A673 (cell line): Measurements from ENCODE around the gene NR0B2. TPM values are rescaled to one million over a fixed set of nuclear protein-coding genes. Genes with fewer than 3 reads are reported as not detected.
"Not testable (repeated sequence)": the region's sequence is repeated elsewhere in the genome, so short reads cannot be mapped to it uniquely, and the experiment has no call there.

Source experiments
- BruUV-seq: library from RNA; stranded (reverse); fragments of 400-500 nt; replicated peaks from 2 replicates; lab custom pipeline; 2021; lab: Mats Ljungman, UMichigan
- CTCF ChIA-PET: fragments of 300-600 bp; sonication (Branson Sonifier 250); formaldehyde crosslinking; loops from one replicate; lab custom pipeline; 2022; ENCODE audit warnings: antibody characterized with exemption; lab: Charles Lee
- POLR2A ChIA-PET: fragments of 300-600 bp; sonication (Branson Sonifier 250); formaldehyde crosslinking; loops from one replicate; lab custom pipeline; 2022; ENCODE audit warnings: antibody characterized with exemption; ENCODE audit not compliant: low non-redundant PET; lab: Charles Lee
- DNase-seq: peaks from one replicate; pipeline ENCODE4 v3.0.0-alpha.2; 2015; ENCODE audit warnings: low spot score
- H3K27ac ChIP-seq: fragments of 200-600 bp; sonication (generic); 2 replicates; pipeline ENCODE4 v1.5.1; 2016; ENCODE audit warnings: mixed run types, low read depth, mild to moderate bottlenecking, mixed read lengths, antibody characterized with exemption, low read length; ENCODE audit not compliant: poor library complexity, severe bottlenecking
- H3K27me3 ChIP-seq: fragments of 200-600 bp; sonication (generic); replicated peaks from 2 replicates; pipeline ENCODE4 v1.6.1; 2017; ENCODE audit warnings: mixed run types, low read depth, mild to moderate bottlenecking, mixed read lengths, antibody characterized with exemption, low read length; ENCODE audit not compliant: insufficient read depth, poor library complexity
- H3K36me3 ChIP-seq: fragments of 200-600 bp; sonication (generic); 2 replicates; pipeline ENCODE4 v1.6.1; 2016; ENCODE audit warnings: mixed run types, mild to moderate bottlenecking, mixed read lengths, antibody characterized with exemption, low read length; ENCODE audit not compliant: insufficient read depth, poor library complexity, severe bottlenecking
- H3K4me1 ChIP-seq: fragments of 200-600 bp; sonication (generic); 2 replicates; pipeline ENCODE4 v1.6.1; 2017; ENCODE audit warnings: mixed run types, mild to moderate bottlenecking, mixed read lengths, antibody characterized with exemption, low read length; ENCODE audit not compliant: insufficient read depth, poor library complexity, severe bottlenecking
- H3K4me3 ChIP-seq: fragments of 200-600 bp; sonication (generic); 2 replicates; pipeline ENCODE4 v1.5.1; 2016; ENCODE audit warnings: low read depth, mixed run types, mild to moderate bottlenecking, mixed read lengths, low read length; ENCODE audit not compliant: poor library complexity, severe bottlenecking
- H3K9me3 ChIP-seq: fragments of 200-600 bp; sonication (generic); 2 replicates; pipeline ENCODE4 v1.6.1; 2016; ENCODE audit warnings: mixed run types, low read depth, mild to moderate bottlenecking, mixed read lengths, antibody characterized with exemption, low read length; ENCODE audit not compliant: poor library complexity, severe bottlenecking
- CTCF ChIP-seq: fragments of 300-800, 200-600 bp; sonication (generic); conservative IDR thresholded peaks from 2 replicates; pipeline ENCODE4 v1.5.1; 2017; ENCODE audit warnings: low read depth, mild to moderate bottlenecking, antibody characterized with exemption, low read length, moderate library complexity, mixed read lengths
- EZH2 ChIP-seq: fragments of 200-600 bp; sonication (generic); IDR thresholded peaks from 2 replicates; pipeline ENCODE4 v1.6.1; 2017; ENCODE audit warnings: borderline replicate concordance, low read depth, mild to moderate bottlenecking, mixed read lengths, antibody characterized with exemption, low read length; ENCODE audit not compliant: poor library complexity, severe bottlenecking
- intact Hi-C: fragments of 100-400 bp; cut with micrococcal nuclease; formaldehyde crosslinking; loops from one replicate; pipeline ENCODE4 v1.10.0; 2022; ENCODE audit not compliant: unreplicated experiment
- total RNA-seq: library from RNA; stranded (reverse); gene quantifications from 2 replicates; pipeline ENCODE4 v1.2.3, GENCODE V29; 2021

Gene NR0B2
- total RNA-seq, 1 experiment from 2014 or later = not detected

DNA sequence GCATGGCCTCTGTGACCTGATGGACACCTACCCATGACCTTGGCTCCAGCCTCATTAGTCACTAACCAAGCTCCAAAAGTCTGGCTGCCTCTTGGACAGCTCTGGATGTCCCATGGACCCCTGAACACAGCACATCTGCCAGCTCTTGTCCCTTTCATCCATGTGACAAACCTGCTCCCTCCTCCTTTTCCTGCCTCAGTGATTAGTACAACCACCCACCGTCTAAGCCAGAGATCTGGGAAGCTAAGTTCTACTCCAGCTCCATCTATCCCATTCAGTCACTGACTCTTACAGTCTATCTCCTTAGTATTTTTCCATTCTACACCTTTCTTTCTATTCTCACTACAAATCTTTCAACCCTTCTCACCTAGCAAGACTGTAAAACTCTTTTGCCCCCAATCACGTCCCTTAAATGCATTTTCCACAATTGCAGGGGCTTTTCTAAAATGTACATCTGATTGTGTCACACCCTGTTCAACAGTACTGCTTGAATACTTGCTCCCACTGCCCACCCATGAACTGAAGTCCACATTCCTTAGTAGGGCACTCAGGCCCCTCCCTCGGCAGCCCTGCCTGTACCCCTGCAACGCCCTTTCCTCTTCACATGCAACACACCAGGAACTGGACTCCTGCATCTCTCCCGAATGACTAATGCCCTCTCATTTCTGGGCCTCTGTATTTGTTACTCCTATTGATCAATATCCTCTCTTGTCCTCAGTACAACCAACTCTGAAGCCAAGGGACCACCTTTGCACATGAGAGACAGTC, 30.9 kb downstream of the NR0B2 start:
- no TSS peak for BruUV-seq
- ChIA-PET CTCF (interaction anchor here (0.6 kb wide), 1 partner anchor 12 kb away, joined by 10 read pairs; no protein-coding TSS in a partner anchor), POLR2A (no interaction called here)
- H3K4me3 ChIP-seq = no peak overlapping the region
- no peaks in the 10 kb centered on the region for H3K27me3 ChIP-seq
- H3K27ac ChIP-seq = no peak overlapping the region
- intact Hi-C loops = no loop called here
- TF ChIP-seq EZH2 (no peak), CTCF (no peak)
- DNase-seq = no peak
- H3K4me1 ChIP-seq = no peaks in the 10 kb centered on the region
- H3K9me3 ChIP-seq = no peaks in the 10 kb centered on the region
- H3K36me3 ChIP-seq = peaks cover 62% of the 10 kb centered on the region

DNA sequence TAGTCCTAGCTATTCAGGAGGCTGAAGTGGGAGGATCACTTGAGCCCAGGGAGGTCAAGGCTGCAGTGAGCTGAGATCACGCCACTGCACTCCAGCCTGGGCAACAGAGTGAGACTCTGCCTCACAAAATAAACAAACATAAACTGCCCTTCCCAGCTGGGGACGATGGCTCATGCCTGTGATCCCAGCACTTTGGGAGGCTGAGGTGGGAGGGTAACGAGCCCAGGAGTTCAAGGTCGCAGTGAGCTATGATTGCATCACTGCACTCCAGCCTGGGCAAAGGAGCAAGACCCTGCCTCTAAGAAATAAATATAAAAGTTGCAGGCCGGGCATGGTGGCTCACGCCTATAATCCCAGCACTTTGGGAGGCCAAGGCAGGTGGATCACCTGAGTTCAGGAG, 32.2 kb downstream of the NR0B2 start:
- H3K36me3 ChIP-seq = peaks cover 64% of the 10 kb centered on the region
- BruUV-seq, intact Hi-C loops, H3K4me3 ChIP-seq, H3K4me1 ChIP-seq, DNase-seq, CTCF ChIA-PET, H3K9me3 ChIP-seq, H3K27ac ChIP-seq, H3K27me3 ChIP-seq: not testable (repeated sequence)
- POLR2A ChIA-PET = interaction anchor here (0.7 kb wide), 1 partner anchor 135 kb away, joined by 3 read pairs; no protein-coding TSS in a partner anchor

GRCh38 chr1:26879793-26880192, 34.0 kb downstream of the NR0B2 start:
- Histone ChIP-seq H3K27ac (no peak overlapping the region), H3K4me1 (no peaks in the 10 kb centered on the region), H3K27me3 (no peaks in the 10 kb centered on the region), H3K4me3 (no peak overlapping the region), H3K9me3 (no peaks in the 10 kb centered on the region), H3K36me3 (peaks cover 55% of the 10 kb centered on the region)
- ChIA-PET POLR2A (no interaction called here), CTCF (no interaction called here)
- intact Hi-C loops = loop anchor here (5.0 kb wide), 2 partner anchors 67 to 277 kb away; no protein-coding TSS in a partner anchor
- BruUV-seq = no TSS peak
- TF ChIP-seq EZH2 (no peak), CTCF (no peak)
- no peak for DNase-seq

- H3K36me3 ChIP-seq = peaks cover 30% of the 10 kb centered on the region
- BruUV-seq = TSS peak; percentile 20
- ChIA-PET POLR2A (no interaction called here), CTCF (no interaction called here)
- intact Hi-C loops = loop anchor here (5.0 kb wide), 2 partner anchors 65 to 275 kb away; no protein-coding TSS in a partner anchor
- no peak overlapping the region for H3K27ac ChIP-seq
- DNase-seq = no peak
- TF ChIP-seq CTCF = no peak
- no peak for TF ChIP-seq EZH2
- H3K9me3 ChIP-seq = no peaks in the 10 kb centered on the region
- H3K4me3 ChIP-seq = no peak overlapping the region
- H3K27me3 ChIP-seq = no peaks in the 10 kb centered on the region
- no peaks in the 10 kb centered on the region for H3K4me1 ChIP-seq
These were observed 36.4 kb downstream of the NR0B2 start for GRCh38 chr1:26877326-26877725.
